Left hindlimb (tissue), 1 donor: ENCODE measurements around the gene ZNF865.

Experiments used
- DNase-seq: peaks from one replicate; pipeline ENCODE4 v3.0.0-alpha.2; 2018

The ZNF865 gene

DNA sequence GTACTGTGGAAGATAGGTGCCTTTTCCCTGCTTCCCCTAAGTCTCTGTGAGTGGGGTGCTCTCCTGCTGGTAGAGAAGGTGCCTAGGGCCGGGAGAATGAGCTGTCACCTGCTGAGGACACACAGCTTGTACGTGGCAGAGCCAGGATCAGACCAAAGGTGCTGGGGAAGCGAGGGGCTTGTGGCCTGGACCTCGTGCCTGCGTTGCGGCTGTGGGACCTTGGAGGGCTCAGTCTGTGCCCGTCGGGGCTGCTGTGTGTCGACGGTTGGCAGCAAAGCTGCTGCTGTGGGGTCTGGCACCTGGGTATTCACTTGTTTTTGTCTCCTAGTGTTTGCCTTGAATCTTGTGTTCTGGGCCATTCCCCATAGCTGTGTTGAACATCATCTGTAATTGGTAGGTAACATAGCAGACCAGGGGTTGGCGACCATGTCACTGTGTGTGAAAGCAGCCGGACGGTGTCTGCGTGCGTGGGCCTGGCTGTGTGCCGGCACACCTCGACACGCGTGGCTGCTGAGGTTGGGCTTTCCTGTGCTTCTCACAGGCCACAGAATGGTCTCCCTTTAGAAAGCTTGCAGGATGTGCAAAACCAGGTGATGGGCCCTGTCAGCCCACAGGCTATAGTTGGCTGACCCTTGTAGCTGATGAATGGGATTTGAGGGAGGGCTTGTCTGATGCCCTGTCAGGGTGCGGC, 58.5 kb downstream of the ZNF865 start:
- no peak for DNase-seq

DNA sequence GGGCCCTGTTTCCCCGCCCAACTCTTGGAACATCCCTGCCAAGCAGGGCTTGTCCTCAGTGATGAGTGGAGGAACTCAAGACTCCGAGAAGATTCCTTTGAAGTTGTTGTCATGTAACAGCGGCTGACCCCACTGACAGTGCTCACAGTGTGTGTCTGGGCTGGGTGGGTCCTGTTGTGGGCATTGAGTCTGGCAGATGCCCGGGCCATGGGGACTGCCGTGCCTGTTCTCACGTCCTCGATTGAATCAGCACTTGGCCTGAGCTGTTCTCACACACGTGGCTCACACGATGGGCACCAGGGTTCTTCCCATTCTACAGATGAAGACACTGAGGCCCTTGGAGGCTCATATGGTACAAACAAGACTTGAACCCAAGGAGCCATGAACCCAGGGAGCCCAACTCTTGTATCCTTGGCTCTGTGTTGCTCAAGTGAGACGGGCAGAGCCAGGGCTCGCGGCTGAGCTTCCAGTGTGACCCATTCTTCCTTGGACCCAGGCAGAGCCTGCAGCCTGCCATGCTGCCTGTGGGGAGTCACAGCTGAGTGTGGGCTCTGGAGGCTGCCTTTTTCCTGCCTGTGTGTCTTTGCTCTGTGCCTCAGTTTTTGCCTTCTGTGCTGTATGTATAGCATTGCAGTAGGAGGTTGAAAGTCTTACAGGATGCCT, 61.0 kb downstream of the ZNF865 start:
- DNase-seq: no peak
